GM12891 (cell line): ENCODE data around the gene NACC2.

ENCODE experiments used
- PAX5 ChIP-seq: IDR thresholded peaks from 2 replicates; pipeline ENCODE4 v1.6.1; 2011; ENCODE audit warnings: low read length, moderate library complexity, mild to moderate bottlenecking; ENCODE audit not compliant: insufficient read depth, severe bottlenecking
- POLR2A ChIP-seq: IDR thresholded peaks from 2 replicates; pipeline ENCODE4 v1.6.1; 2011; ENCODE audit warnings: low read depth, low read length, control low read depth
- POLR2AphosphoS5 ChIP-seq: IDR thresholded peaks from 2 replicates; pipeline ENCODE4 v1.6.1; 2011; ENCODE audit warnings: low read depth, low read length, control low read depth
- SPI1 ChIP-seq: IDR thresholded peaks from 2 replicates; pipeline ENCODE4 v1.6.1; 2011; ENCODE audit warnings: low read depth, low read length, control low read depth
- TAF1 ChIP-seq: IDR thresholded peaks from 2 replicates; pipeline ENCODE4 v1.6.1; 2011; ENCODE audit warnings: low read depth, low read length, control low read depth

DNA sequence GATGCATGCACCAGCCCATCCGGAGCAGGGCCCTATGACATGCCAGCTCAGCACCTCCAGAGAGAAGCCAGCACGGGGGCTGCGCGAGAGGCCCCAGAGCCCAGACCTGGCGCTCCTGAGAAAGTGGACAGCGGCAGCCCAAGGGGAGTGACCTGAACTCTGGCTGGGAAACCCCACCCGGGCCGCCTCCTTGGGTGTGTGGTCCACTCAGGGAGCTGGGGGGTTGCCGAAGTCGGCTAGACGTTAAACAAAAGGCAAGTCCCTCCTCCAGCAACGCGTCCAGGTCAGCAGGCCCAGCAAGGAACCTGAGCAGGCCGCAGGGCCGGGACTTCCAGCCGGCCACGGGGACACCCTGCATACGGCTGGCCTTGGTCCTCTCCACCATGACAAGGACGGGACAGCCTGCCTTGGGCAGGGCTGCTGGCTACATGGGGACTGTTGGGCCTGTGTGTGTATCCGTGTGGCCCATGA, 35.7 kb downstream of the NACC2 start:
- TF ChIP-seq TAF1 (no peak), POLR2AphosphoS5 (no peak), POLR2A (no peak), PAX5 (no peak), SPI1 (no peak)
